A549 (cell line): ENCODE results near the gene DIP2A.

Source experiments
- CHD4 ChIP-seq: fragments of 200-600 bp; sonication (generic); IDR thresholded peaks from 2 replicates; pipeline ENCODE4 v1.6.1; 2016; ENCODE audit warnings: antibody characterized with exemption, mild to moderate bottlenecking, borderline replicate concordance
- CTCF ChIP-seq: fragments of >200 bp; sonication (Bioruptor Twin); formaldehyde crosslinking; IDR thresholded peaks from 3 replicates; pipeline ENCODE4 v1.5.1; 2016
- ELK1 ChIP-seq: fragments of 150-350 bp; IDR thresholded peaks from 2 replicates; pipeline ENCODE4 v1.6.1; 2014; ENCODE audit warnings: low read depth, mild to moderate bottlenecking, low read length
- MAX ChIP-seq: IDR thresholded peaks from 2 replicates; pipeline ENCODE4 v1.6.1; 2012
- NFE2L2 ChIP-seq: fragments of 150-350 bp; conservative IDR thresholded peaks from 2 replicates; pipeline ENCODE4 v1.6.1; 2014; ENCODE audit warnings: low read length
- PBX3 ChIP-seq: IDR thresholded peaks from 2 replicates; pipeline ENCODE4 v1.6.1; 2012
- POLR2A ChIP-seq: IDR thresholded peaks from 2 replicates; pipeline ENCODE4 v1.6.1; 2012; ENCODE audit warnings: mild to moderate bottlenecking, low read length
- RCOR1 ChIP-seq: fragments of 150-350 bp; IDR thresholded peaks from 2 replicates; pipeline ENCODE4 v1.6.1; 2014; ENCODE audit warnings: antibody characterized with exemption, low read length, low read depth
- RFX5 ChIP-seq: fragments of 450-650 bp; IDR thresholded peaks from 2 replicates; pipeline ENCODE4 v1.7.1; 2014; ENCODE audit warnings: antibody characterized with exemption, mild to moderate bottlenecking, moderate library complexity
- SMC3 ChIP-seq: fragments of >200 bp; sonication (Bioruptor Twin); formaldehyde crosslinking; IDR thresholded peaks from 3 replicates; pipeline ENCODE4 v1.6.1; 2018; ENCODE audit warnings: inconsistent platforms
- ZNF302 ChIP-seq: fragments of 250-450 bp; sonication (Bioruptor Pico); IDR thresholded peaks from 2 replicates; pipeline ENCODE4 v1.9.0; 2021; ENCODE audit warnings: inconsistent platforms, mild to moderate bottlenecking, moderate library complexity

GRCh38 chr21:46545911-46546310, 87.2 kb downstream of the DIP2A start:
- TF ChIP-seq CTCF (no peak), MAX (no peak), RCOR1 (no peak), ZNF302 (CRISPR knock-in tag) (no peak), ELK1 (no peak), NFE2L2 (no peak), POLR2A (no peak), CHD4 (no peak), SMC3 (no peak), RFX5 (no peak), PBX3 (no peak)
